Muscle of arm (tissue), 12 donors: ENCODE data around the gene TPGS1. TPM values are rescaled to one million over a fixed set of nuclear protein-coding genes. Genes with fewer than 3 reads are reported as not detected.

Experiments
- DNase-seq: peaks from one replicate; pipeline ENCODE4 v3.0.0-alpha.2; 2013
- polyA plus RNA-seq, 12 donors: library from polyadenylated mRNA; unstranded; fragments of 120-200 nt; gene quantifications; one replicate each; pipeline ENCODE4 v1.2.1, GENCODE V29; 2013; ENCODE audit not compliant: insufficient read length in 12 of 12

The TPGS1 gene
- polyA plus RNA-seq, 12 donors = 2.8 to 26.4 (median 4.6) TPM; not detected in 1

DNA sequence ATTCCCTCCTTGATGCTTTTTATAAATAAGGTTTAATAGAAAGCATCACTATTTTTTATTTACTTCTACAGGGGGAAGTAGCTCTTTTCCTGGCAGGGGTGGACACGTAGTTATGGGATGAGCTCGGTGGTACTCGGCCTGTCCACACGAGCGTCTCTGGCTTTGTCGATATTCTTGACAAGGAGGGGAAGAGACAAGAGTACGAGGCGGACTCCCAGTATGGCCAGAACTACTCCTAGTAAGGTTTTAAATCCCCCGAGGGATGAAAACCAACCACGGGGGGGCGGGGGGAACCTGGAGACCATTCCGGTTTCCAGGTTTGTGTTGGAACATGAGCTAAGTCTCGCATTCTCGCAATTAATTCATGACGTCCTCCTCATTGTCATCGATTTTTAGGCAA is 59.5 kb downstream of the TPGS1 start:
- no peak for DNase-seq

- DNase-seq = no peak
These were observed 60.1 kb downstream of the TPGS1 start for GRCh38 chr19:567296-567900.

Other genes with a start within 250 kb of the TPGS1 start
- gene PLPP2, start 216.1 kb upstream of the TPGS1 start, polyA plus RNA-seq = 1 to 10 TPM in 1 of 12 donors, under 1 TPM in 9, not detected in 2; 0.23 to 1.6 (median 0.37) TPM
- 10 to 100 TPM in 11 of 12 donors, not detected in 1; 19.5 to 35.2 (median 24.1) TPM for gene MIER2, start 162.7 kb upstream of the TPGS1 start, polyA plus RNA-seq
- 1 to 10 TPM in 2 of 12 donors, under 1 TPM in 8, not detected in 2; 0.50 to 1.6 (median 0.81) TPM for gene C2CD4C, start 98.3 kb upstream of the TPGS1 start, polyA plus RNA-seq
- gene SHC2, start 46.5 kb upstream of the TPGS1 start, polyA plus RNA-seq = 10 to 100 TPM in 11 of 12 donors, not detected in 1; 19.9 to 49.3 (median 27.0) TPM
- gene MADCAM1, start 11.0 kb upstream of the TPGS1 start, polyA plus RNA-seq = 10 to 100 TPM in 2 of 12 donors, 1 to 10 TPM in 9, not detected in 1; 3.8 to 24.5 (median 7.3) TPM
- 100 to 1,000 TPM in 1 of 12 donors, 10 to 100 TPM in 10, not detected in 1; 48.4 to 140 (median 61.1) TPM for gene CDC34, start 24.3 kb downstream of the TPGS1 start, polyA plus RNA-seq
- gene GZMM, start 36.6 kb downstream of the TPGS1 start, polyA plus RNA-seq = under 1 TPM in 7 of 12 donors, not detected in 5; 0.20 to 0.72 (median 0.26) TPM
- gene BSG, start 65.1 kb downstream of the TPGS1 start, polyA plus RNA-seq = 100 to 1,000 TPM in 11 of 12 donors, not detected in 1; 109 to 224 (median 171) TPM
- gene HCN2, start 82.4 kb downstream of the TPGS1 start, polyA plus RNA-seq = under 1 TPM in 10 of 12 donors, not detected in 2; 0.13 to 0.61 (median 0.31) TPM
- gene POLRMT, start 126.0 kb downstream of the TPGS1 start, polyA plus RNA-seq = 10 to 100 TPM in 11 of 12 donors, not detected in 1; 23.7 to 58.0 (median 29.2) TPM
- gene FGF22, start 132.4 kb downstream of the TPGS1 start, polyA plus RNA-seq = under 1 TPM in 4 of 12 donors, not detected in 8; 0.09 to 0.21 (median 0.16) TPM
- 10 to 100 TPM in 11 of 12 donors, not detected in 1; 17.8 to 52.8 (median 19.0) TPM for gene RNF126, start 155.7 kb downstream of the TPGS1 start, polyA plus RNA-seq
- 10 to 100 TPM in 11 of 12 donors, not detected in 1; 11.0 to 25.9 (median 12.2) TPM for gene FSTL3, start 168.9 kb downstream of the TPGS1 start, polyA plus RNA-seq
- gene PRSS57, start 188.0 kb downstream of the TPGS1 start, polyA plus RNA-seq = 1 to 10 TPM in 1 of 12 donors, under 1 TPM in 5, not detected in 6; 0.15 to 1.2 (median 0.19) TPM
- 10 to 100 TPM in 11 of 12 donors, not detected in 1; 17.2 to 80.5 (median 33.1) TPM for gene PALM, start 201.4 kb downstream of the TPGS1 start, polyA plus RNA-seq
- 10 to 100 TPM in 1 of 12 donors, under 1 TPM in 9, not detected in 2; 0.07 to 36.0 (median 0.12) TPM for gene MISP, start 243.6 kb downstream of the TPGS1 start, polyA plus RNA-seq